Mesenchymal stem cell (in vitro differentiated cells and primary cell): ENCODE data around the gene LTBP2.

Experiments
- DNase-seq: peaks from one replicate; pipeline ENCODE4 v3.0.0-alpha.2; 2013
- H2AFZ ChIP-seq: one replicate; pipeline ENCODE4 v1.6.1; 2013; ENCODE audit warnings: low read depth, mild to moderate bottlenecking, control low read depth, inconsistent platforms, low read length, moderate library complexity
- H2AK5ac ChIP-seq: 2 replicates; pipeline ENCODE4 v1.6.1; 2013; ENCODE audit warnings: low read length, moderate library complexity, mild to moderate bottlenecking, inconsistent platforms; ENCODE audit not compliant: severe bottlenecking
- H2BK120ac ChIP-seq: one replicate; pipeline ENCODE4 v1.6.1; 2013; ENCODE audit warnings: low read depth, mild to moderate bottlenecking, inconsistent platforms, low read length, moderate library complexity
- H2BK12ac ChIP-seq, 2 experiments: one replicate each; pipeline ENCODE4 v1.6.1; 2013; ENCODE audit warnings: inconsistent platforms in 2 of 2, low read length in 2 of 2, mild to moderate bottlenecking in 2 of 2, moderate library complexity in 2 of 2, control low read depth in 1 of 2
- H2BK15ac ChIP-seq: one replicate; pipeline ENCODE4 v1.6.1; 2013; ENCODE audit warnings: mild to moderate bottlenecking, low read depth, inconsistent platforms; ENCODE audit not compliant: poor library complexity, severe bottlenecking
- H2BK5ac ChIP-seq: 2 replicates; pipeline ENCODE4 v1.6.1; 2013; ENCODE audit warnings: low read depth, mild to moderate bottlenecking, low read length, control low read depth, inconsistent platforms; ENCODE audit not compliant: poor library complexity, severe bottlenecking
- H3K14ac ChIP-seq, 2 experiments: one replicate each; pipeline ENCODE4 v1.6.1; 2013; ENCODE audit warnings: inconsistent platforms in 2 of 2, low read length in 2 of 2, control low read depth in 1 of 2, mild to moderate bottlenecking in 1 of 2, moderate library complexity in 1 of 2
- H3K18ac ChIP-seq, 2 experiments: one replicate each; pipeline ENCODE4 v1.6.1; 2013; ENCODE audit warnings: inconsistent platforms in 2 of 2, low read length in 2 of 2, control low read depth in 1 of 2, low read depth in 1 of 2, mild to moderate bottlenecking in 1 of 2
- H3K23ac ChIP-seq, 2 experiments: one replicate each; pipeline ENCODE4 v1.6.1; 2013; ENCODE audit warnings: inconsistent platforms in 2 of 2, low read length in 2 of 2, mild to moderate bottlenecking in 2 of 2, moderate library complexity in 2 of 2, control low read depth in 1 of 2
- H3K27ac ChIP-seq: 2 replicates; pipeline ENCODE4 v1.5.1; 2013; ENCODE audit warnings: mild to moderate bottlenecking, moderate library complexity, low read length, control low read depth, inconsistent platforms; ENCODE audit not compliant: poor library complexity, severe bottlenecking
- H3K27me3 ChIP-seq, 2 experiments: 2 replicates each; pipeline versions ENCODE4 v1.6.1 to v1.7.0; 2013; ENCODE audit warnings: low read length in 2 of 2, mild to moderate bottlenecking in 2 of 2, moderate library complexity in 2 of 2, control low read depth in 1 of 2, inconsistent platforms in 1 of 2; ENCODE audit not compliant: control insufficient read depth in 1 of 2, insufficient read depth in 1 of 2
- H3K36me3 ChIP-seq, 2 experiments: 2 replicates each; pipeline versions ENCODE4 v1.6.1 to v1.7.0; 2013; ENCODE audit warnings: low read length in 2 of 2, control low read depth in 1 of 2, inconsistent platforms in 1 of 2, low read depth in 1 of 2, mild to moderate bottlenecking in 1 of 2; ENCODE audit not compliant: insufficient read depth in 2 of 2, control insufficient read depth in 1 of 2
- H3K4ac ChIP-seq, 2 experiments: one replicate each; pipeline ENCODE4 v1.6.1; 2013; ENCODE audit warnings: inconsistent platforms in 2 of 2, low read length in 2 of 2, mild to moderate bottlenecking in 2 of 2, moderate library complexity in 2 of 2, control low read depth in 1 of 2, low read depth in 1 of 2
- H3K4me1 ChIP-seq: 2 replicates; pipeline ENCODE4 v1.6.1; 2013; ENCODE audit warnings: low read depth, low read length, control low read depth; ENCODE audit not compliant: control insufficient read depth, insufficient read depth
- H3K4me2 ChIP-seq: 2 replicates; pipeline ENCODE4 v1.6.1; 2013; ENCODE audit warnings: low read length, mild to moderate bottlenecking, inconsistent platforms; ENCODE audit not compliant: poor library complexity, severe bottlenecking
- H3K4me3 ChIP-seq, 2 experiments: 2 replicates each; pipeline versions ENCODE4 v1.5.1 to v1.7.0; 2013; ENCODE audit warnings: low read length in 2 of 2, mild to moderate bottlenecking in 2 of 2, control low read depth in 1 of 2, low read depth in 1 of 2; ENCODE audit not compliant: insufficient read depth in 1 of 2
- H3K79me1 ChIP-seq: replicated peaks from 2 replicates; pipeline ENCODE4 v1.6.1; 2013; ENCODE audit warnings: mild to moderate bottlenecking, control low read depth, low read length, inconsistent platforms; ENCODE audit not compliant: poor library complexity, severe bottlenecking
- H3K9ac ChIP-seq: 2 replicates; pipeline ENCODE4 v1.7.0; 2013; ENCODE audit warnings: mild to moderate bottlenecking, low read length, moderate library complexity
- H3K9me3 ChIP-seq: 2 replicates; pipeline ENCODE4 v1.7.0; 2013; ENCODE audit warnings: mild to moderate bottlenecking, low read length; ENCODE audit not compliant: control insufficient read depth
- H4K8ac ChIP-seq: one replicate; pipeline ENCODE4 v1.6.1; 2013; ENCODE audit warnings: inconsistent platforms, mild to moderate bottlenecking, low read length, moderate library complexity
- H4K91ac ChIP-seq: one replicate; pipeline ENCODE4 v1.6.1; 2013; ENCODE audit warnings: mild to moderate bottlenecking, low read length, inconsistent platforms
- WGBS: methylation state at CpG from one replicate; pipeline ENCODE4 v1.1.7; 2013; ENCODE audit warnings: mixed read lengths; 5-methylcytosine and 5-hydroxymethylcytosine counted together

The LTBP2 gene

DNA sequence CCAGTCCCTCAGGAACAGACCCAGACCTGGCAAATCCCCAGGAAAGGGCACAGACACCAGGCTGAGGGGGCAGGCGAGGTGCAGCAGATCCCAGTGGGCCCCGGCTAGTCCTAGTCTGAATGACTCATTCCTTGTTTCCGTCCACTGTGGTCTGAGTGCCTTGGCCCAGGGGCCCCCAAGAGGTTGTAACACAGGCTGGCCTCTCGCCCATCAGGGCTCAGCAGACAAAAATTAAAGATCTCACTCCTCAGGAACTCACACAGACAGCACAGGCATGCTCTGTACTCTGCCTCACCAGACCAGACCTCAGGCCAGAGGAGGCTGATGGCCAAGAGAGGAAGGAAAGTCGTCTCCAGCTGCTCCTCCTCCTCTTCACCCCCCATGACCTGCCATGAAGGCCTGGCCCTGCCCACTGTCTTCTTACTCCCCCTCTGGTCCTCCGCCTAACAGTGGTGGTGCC, 7.7 kb upstream of the LTBP2 start:
- H3K79me1 ChIP-seq = peaks cover 3% of the 10 kb centered on the region
- peak overlapping the region; percentile 99 for H4K91ac ChIP-seq
- H3K36me3 ChIP-seq = no peaks in the 10 kb centered on the region
- H3K9me3 ChIP-seq = no peaks in the 10 kb centered on the region
- no peak overlapping the region for H3K23ac ChIP-seq
- H3K27ac ChIP-seq = peak overlapping the region; percentile 95
- H2BK12ac ChIP-seq = peak overlapping the region; percentile 99 to 100
- peak overlapping the region; percentile 99 for H2BK5ac ChIP-seq
- peak overlapping the region; percentile 92 for H2BK120ac ChIP-seq
- H4K8ac ChIP-seq = peak overlapping the region; percentile 94
- H2AK5ac ChIP-seq = peak overlapping the region; percentile 100
- H2AFZ ChIP-seq = no peak overlapping the region
- DNase-seq = peak; percentile 99
- no peak overlapping the region for H3K4me2 ChIP-seq
- peak overlapping the region in 1 of 2 experiments; percentile 25 for H3K4me3 ChIP-seq
- H3K14ac ChIP-seq = peak overlapping the region in 1 of 2 experiments; percentile 57
- no peaks in the 10 kb centered on the region for H3K27me3 ChIP-seq
- peak overlapping the region; percentile 57 to 94 for H3K4ac ChIP-seq
- peak overlapping the region; percentile 67 for H3K9ac ChIP-seq
- 0% methylated on average over 6 of the region's 6 CpGs for WGBS
- peak overlapping the region; percentile 88 for H2BK15ac ChIP-seq
- peaks cover 51% of the 10 kb centered on the region for H3K4me1 ChIP-seq
- H3K18ac ChIP-seq = peak overlapping the region; percentile 97 to 99

DNA sequence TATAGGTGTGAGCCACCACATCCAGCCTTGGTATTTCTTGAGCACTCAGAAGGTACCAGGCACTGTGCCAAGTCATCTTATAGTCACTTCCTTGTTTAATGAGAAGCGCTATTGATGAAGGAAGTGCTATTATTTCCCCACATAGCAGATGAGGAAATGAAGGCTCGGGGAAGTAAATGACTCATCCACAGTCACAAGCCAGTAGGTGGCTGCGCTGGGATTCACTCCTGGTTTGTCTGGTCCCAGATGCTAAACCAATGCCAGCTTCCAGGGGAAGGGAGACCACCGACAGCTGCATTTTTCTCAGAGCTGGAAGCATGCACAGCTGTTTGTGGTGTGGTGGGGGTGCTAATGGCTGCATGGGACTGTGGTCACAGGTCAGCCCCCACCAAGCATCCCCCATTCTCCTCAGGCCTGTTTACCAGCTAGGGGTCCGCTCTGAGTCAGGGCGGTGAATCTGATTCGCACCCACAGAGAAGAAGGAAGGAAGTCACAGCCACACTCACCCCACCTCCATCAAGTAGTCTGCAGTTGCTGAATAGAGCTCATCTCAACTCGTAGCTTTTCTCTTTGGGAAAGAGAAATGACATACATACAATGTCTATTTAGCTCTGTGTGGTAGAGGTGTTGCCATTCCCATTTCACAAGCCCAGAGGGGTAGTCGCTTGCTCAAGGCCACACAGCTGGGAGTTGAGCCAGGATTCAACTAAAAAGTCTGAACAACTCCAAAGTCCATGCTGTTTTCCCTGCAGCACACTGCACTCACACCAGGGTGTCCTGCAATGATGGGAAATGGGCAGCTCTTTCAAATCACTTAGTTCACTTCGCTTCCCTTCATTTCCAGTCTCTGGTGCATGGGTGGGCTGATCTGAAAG, 6.3 kb upstream of the LTBP2 start:
- Histone ChIP-seq H3K18ac (peak overlapping the region; percentile 97 to 99), H3K4me2 (no peak overlapping the region), H2BK15ac (peak overlapping the region; percentile 60), H3K4ac (peak overlapping the region; percentile 94 to 99), H3K36me3 (no peaks in the 10 kb centered on the region), H2BK120ac (peak overlapping the region; percentile 92), H2BK5ac (peak overlapping the region; percentile 99), H2AFZ (peak overlapping the region; percentile 29), H3K23ac (no peak overlapping the region), H3K9ac (peak overlapping the region; percentile 25), H3K27ac (peak overlapping the region; percentile 95), H4K91ac (peak overlapping the region; percentile 99), H2BK12ac (peak overlapping the region; percentile 99 to 100), H3K27me3 (no peaks in the 10 kb centered on the region), H3K4me1 (peaks cover 61% of the 10 kb centered on the region), H2AK5ac (peak overlapping the region; percentile 100), H3K79me1 (peaks cover 3% of the 10 kb centered on the region), H4K8ac (peak overlapping the region; percentile 63), H3K9me3 (no peaks in the 10 kb centered on the region), H3K14ac (no peak overlapping the region), H3K4me3 (no peak overlapping the region)
- 23% methylated on average over 7 of the region's 10 CpGs for WGBS
- DNase-seq = peak; percentile 91

DNA sequence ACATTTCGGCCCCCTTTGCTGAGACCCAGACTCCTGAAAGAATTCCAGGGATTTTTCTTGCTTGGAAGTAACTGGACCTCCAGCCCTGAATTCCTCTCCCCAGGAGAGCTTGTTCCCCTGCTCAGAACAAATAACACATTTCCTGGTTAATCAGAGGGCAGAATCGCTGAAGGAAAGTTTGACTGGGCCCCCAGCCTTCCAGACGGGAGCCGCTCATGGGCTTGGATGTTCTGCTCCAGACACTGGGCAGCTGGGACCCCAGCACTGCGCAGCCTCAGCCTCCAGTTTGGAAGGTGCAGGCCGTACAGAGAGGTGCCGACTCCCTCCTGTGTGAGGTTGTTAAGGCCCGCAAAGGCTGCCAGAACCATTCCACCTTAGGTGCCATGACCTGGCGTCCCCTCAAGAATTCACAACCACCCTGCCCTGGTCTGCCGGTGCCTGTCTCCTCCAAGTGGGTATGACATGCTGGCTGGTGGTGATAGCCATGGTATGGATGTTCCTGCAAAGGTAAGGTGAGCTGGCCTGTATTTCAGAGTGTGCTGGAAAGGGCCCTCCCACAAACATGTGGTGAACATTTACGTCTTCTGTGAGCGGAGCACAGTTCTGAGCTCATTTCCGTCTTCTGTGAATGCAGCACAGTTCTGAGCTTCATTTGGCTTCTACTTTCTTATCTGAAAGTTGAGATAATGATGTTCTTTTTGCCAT, 5.1 kb upstream of the LTBP2 start:
- H3K18ac ChIP-seq = peak overlapping the region; percentile 30 to 83
- H3K9ac ChIP-seq = peak overlapping the region; percentile 65
- no peak for DNase-seq
- no peaks in the 10 kb centered on the region for H3K27me3 ChIP-seq
- H4K8ac ChIP-seq = peak overlapping the region; percentile 91
- peak overlapping the region; percentile 89 for H4K91ac ChIP-seq
- H2AK5ac ChIP-seq = peak overlapping the region; percentile 100
- no peaks in the 10 kb centered on the region for H3K36me3 ChIP-seq
- no peak overlapping the region for H2BK15ac ChIP-seq
- H3K79me1 ChIP-seq = peaks cover 3% of the 10 kb centered on the region
- H3K14ac ChIP-seq = peak overlapping the region in 1 of 2 experiments; percentile 68
- H3K4me3 ChIP-seq = peak overlapping the region in 1 of 2 experiments; percentile 61
- H3K4me1 ChIP-seq = peaks cover 62% of the 10 kb centered on the region
- peak overlapping the region; percentile 98 for H2BK5ac ChIP-seq
- peak overlapping the region; percentile 50 for H2BK120ac ChIP-seq
- WGBS = 74% methylated on average over 13 of the region's 13 CpGs
- no peaks in the 10 kb centered on the region for H3K9me3 ChIP-seq
- H3K4ac ChIP-seq = peak overlapping the region; percentile 61 to 89
- no peak overlapping the region for H2AFZ ChIP-seq
- H2BK12ac ChIP-seq = peak overlapping the region; percentile 41 to 99
- no peak overlapping the region for H3K4me2 ChIP-seq
- peak overlapping the region in 1 of 2 experiments; percentile 3 for H3K23ac ChIP-seq
- peak overlapping the region; percentile 95 for H3K27ac ChIP-seq

DNA sequence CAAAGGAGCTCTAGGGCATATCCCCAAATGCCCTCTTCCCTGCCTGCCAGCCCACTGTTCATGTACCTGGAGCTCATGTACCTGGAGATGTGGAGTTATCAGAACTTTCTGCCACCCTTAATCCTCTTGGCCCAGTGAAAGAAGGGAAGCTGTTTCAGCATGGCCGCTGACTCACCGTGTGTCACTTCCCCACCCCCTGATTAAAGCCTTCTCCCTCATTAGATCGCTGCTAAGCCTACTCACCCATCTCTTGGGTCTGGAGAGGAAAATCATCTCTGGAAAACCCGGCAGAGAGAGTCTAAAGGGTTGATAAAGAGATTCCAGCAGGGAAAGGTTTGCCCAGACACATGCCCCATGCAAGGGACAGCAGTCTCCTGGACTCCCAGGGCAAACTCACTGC, 4.5 kb upstream of the LTBP2 start:
- Histone ChIP-seq H3K14ac (no peak overlapping the region), H3K18ac (peak overlapping the region; percentile 30 to 54), H3K27me3 (no peaks in the 10 kb centered on the region), H3K23ac (no peak overlapping the region), H3K9ac (peak overlapping the region; percentile 65), H3K4me3 (peak overlapping the region in 1 of 2 experiments; percentile 61), H4K8ac (no peak overlapping the region), H2BK12ac (peak overlapping the region; percentile 54 to 95), H2BK5ac (peak overlapping the region; percentile 98), H2AK5ac (peak overlapping the region; percentile 100), H4K91ac (peak overlapping the region; percentile 19), H3K36me3 (no peaks in the 10 kb centered on the region), H2BK15ac (no peak overlapping the region), H2BK120ac (peak overlapping the region; percentile 50), H3K4me2 (peak overlapping the region; percentile 30), H3K4me1 (peaks cover 58% of the 10 kb centered on the region), H2AFZ (peak overlapping the region; percentile 68), H3K9me3 (no peaks in the 10 kb centered on the region), H3K4ac (peak overlapping the region; percentile 37 to 89), H3K79me1 (peaks cover 3% of the 10 kb centered on the region), H3K27ac (peak overlapping the region; percentile 95)
- peak; percentile 90 for DNase-seq
- 7% methylated on average over 4 of the region's 4 CpGs for WGBS
